Left renal pelvis (tissue), 4 donors: Measurements from ENCODE around the gene MZF1. TPM values are rescaled to one million over a fixed set of nuclear protein-coding genes. Genes with fewer than 3 reads are reported as not detected.
"Not testable (repeated sequence)": the region's sequence is repeated elsewhere in the genome, so short reads cannot be mapped to it uniquely, and the experiment has no call there.

Experiments used
- DNase-seq, 4 donors: peaks; one replicate each; pipeline ENCODE4 v3.0.0-alpha.2; 2013; ENCODE audit warnings: low read depth in 4 of 4, low spot score in 3 of 4
- polyA plus RNA-seq, 4 donors: library from polyadenylated mRNA; unstranded; fragments of 120-200 nt; gene quantifications; one replicate each; pipeline ENCODE4 v1.2.1, GENCODE V29; 2013; ENCODE audit not compliant: insufficient read length in 4 of 4

The MZF1 gene
- polyA plus RNA-seq, result 10 to 100 TPM; 21.8 to 56.7 (median 29.6) TPM

DNA sequence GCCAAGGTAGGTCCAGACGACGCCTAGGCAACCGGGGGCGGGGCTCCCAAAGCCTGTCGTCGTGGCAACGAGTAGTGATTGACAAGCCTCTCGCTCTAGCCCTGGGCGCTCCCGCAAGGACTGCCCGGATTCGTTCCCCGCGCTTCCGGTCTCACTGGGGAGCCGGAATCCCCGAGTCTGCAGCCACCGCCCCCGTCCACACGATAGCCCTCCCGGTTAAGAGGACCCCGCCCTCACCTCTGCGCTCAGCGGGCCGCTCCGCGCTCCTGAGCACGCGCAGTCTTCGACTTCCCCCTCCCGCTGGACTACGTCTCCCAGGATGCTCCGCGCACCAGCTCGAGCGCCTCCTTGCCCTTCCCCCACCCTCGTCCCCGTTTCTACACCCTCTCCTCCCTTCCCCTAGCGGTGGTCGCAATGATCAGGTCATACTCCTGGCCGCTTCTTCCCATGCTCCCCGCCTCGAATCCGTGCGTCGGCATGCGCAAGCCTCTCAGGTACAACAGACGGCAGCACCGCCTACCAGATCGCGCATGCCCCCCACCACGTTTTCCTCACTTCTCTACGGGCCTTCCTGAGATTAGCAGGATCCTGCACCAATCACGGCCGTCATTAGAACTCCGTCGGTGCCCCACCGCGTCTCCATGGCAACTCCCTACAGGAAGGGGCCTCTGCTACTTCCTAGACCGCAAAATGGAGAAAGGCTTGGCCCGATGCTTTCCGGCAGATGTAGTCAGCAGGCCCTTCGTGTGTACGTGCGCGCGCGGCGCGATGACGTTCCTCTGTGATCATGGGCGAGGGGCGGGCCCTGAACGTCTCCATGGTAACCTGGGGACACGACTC lies at the start of gene MZF1:
TSS of gene MZF1 (minus strand) at position 518 of the 840 bp plus-strand sequence. CDS start 1,946 bp downstream, outside the sequence.
- DNase-seq, result peak; percentile 99 to 100 (median 100)

DNA sequence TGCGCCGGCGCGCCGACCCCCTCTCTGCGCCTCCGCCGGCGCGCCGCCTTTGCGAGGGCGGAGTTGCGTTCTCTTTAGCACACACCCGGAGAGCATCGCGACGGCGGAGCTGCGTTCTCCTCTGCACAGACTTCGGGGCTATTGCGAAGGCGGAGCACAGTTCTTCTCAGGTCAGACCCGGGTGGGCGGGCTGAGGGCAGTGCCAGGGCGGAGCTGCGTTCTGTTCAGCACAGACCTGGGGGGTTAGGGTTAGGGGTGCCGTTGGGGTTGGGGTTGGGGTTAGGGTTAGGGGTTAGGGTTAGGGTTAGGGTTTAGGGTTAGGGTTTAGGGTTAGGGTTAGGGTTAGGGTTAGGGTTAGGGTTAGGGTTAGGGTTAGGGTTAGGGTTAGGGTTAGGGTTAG lies 34.1 kb upstream of the MZF1 start:
- DNase-seq, result not testable (repeated sequence)

DNA sequence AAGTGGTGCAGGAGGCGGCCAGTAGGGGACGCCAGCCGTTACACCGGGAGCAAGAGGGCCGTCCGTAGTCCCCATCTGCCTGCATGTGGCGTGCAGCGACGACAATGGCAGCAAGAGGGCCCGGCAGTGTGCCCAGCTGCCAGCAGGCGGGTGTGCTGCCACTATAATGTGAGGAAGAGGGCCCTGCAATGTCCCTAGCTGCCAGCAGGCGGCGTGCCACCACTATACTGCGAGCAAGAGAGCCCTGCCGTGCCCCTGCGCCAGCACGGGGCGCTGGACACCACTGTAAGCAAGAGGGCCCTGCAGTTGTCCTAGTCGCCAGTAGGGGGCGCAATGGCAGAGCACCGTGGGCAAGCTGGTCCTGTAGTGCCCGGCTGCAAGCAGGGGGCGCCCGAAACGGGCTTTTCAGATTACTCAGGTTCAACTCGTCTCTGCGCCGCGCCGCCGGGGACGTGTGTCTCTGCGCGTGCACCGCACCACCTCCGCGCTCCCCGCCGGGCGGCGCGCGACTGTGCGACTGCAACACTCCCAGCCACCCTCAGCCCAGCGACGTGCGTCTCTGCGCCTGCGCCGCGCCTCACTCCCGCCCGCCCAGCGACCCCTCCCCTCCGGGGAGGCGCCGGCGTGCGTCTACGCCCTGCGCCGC lies 33.2 kb upstream of the MZF1 start:
- DNase-seq, result not testable (repeated sequence)

DNA sequence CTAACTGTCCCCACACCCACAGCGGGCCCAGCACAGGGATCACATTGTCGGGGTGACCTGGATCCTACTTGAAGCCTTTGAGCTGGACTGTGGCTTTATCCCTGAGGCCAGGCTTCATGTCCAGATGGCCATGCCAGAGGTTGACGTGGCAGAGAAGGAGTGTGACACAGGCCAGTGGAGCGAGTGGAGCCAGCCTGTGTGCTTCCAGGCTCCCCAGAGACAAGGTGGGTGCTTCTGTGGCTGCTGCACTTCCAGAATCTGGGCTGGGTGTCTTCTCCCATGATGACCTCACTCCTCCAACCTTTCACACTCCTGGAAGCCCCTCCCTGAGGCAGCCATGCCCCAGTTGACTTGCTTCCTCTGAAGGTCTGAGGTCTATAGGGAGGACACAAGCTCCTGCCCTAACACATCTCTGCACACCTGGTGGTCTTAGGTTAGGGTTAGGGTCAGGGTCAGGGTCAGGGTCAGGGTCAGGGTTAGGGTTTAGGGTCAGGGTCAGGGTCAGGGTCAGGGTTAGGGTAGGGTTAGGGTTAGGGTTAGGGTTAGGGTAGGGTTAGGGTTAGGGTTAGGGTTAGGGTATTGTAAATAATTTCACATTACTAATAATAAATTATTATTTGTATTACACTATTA lies 13.1 kb upstream of the MZF1 start:
- no peak for DNase-seq

DNA sequence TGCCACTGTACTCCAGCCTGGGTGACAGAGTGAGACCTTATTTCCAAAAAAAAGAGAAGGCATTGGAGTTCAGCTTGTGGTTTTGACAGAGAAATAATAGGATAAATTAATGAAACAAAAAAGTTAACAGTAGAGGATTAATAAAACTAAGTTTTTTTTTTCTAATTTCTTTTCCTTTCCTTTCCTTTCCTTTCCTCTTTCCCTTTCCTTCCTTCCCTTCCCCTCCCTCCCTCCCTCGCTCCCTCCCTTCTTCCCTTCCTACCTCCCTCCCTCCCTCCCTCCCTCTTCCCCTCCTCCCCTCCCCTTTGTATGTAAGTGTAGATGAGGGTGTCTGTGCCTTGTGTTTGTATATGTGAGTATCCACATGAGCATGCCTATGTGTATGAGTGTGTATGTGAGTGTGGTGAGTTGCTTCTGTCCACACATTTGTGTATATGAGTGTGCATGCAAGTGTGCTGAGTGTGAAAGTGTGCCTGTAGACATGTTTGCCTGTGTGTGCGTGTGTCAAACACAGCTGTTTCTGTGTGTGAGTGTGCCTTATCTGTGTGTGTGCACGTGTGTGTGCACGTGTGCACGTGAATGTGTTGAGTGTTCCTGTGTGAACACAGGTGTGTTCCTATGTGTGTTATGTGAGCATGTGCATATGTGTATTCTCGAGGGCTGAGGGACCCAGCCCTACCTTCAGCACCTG lies 12.5 kb upstream of the MZF1 start:
- DNase-seq, result no peak

DNA sequence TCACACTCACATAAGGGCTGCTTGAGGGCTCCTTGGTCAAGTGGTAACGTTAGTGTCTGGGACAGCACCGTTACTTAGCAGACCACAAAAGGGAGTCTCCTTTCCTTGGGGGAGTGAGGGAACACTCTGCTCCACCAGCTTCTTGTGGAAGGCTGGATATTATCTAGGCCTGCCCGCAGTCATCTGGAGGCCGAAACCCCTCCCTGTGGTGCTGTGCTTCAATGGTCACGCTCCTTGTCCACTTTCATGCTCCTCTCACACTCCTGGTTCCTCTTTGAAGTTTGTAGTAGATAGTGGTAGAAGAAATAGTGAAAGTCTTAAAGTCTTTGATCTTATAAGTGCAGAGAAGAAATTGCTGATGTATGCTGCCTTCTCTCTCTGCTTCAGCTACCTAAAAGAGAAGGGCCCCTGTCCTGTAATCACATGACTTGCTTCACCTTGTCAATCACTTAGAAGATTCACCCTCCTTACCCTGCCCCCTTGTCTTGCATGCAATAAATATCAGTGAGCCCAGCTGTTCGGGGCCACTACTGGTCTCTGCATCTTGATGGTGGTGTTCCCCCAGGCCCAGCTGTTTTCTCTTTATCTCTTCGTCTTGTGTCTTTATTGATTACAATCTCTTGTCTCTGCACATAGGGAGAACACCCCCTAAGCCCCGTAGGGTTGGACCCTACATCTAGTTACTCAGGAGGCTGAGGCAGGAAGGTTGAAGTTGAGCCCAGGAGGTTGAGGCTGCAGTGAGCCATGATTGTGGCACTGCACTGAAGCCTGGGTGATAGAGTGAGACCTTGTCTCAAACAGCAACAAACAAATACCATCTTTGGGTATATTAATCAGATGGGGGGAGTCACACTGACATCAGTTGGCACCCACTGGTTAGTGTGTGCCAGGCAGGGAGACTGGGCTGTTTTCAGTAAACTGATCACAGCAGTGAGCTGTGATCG lies 11.6 kb upstream of the MZF1 start:
- DNase-seq, result no peak

DNA sequence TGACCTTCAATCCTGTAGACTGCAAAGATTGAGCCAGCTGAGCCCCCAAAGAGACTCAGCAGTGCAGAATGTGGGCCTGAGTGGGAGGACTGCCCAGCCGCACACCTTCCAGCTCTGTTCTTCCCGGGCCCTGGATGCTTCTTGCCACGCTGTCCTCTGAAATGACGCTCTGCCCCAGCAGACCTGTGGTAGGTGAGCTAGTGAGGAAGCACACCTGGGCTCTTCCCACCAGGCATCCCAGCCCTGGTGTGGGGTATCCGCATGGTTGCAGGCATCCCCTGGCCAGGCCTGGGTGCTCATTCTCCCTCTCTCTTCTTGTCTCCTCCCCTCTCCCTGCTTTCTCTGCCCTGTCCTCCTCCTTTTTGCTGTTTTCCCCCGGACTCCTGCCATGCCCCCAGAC lies 9.8 kb upstream of the MZF1 start:
- no peak for DNase-seq

DNA sequence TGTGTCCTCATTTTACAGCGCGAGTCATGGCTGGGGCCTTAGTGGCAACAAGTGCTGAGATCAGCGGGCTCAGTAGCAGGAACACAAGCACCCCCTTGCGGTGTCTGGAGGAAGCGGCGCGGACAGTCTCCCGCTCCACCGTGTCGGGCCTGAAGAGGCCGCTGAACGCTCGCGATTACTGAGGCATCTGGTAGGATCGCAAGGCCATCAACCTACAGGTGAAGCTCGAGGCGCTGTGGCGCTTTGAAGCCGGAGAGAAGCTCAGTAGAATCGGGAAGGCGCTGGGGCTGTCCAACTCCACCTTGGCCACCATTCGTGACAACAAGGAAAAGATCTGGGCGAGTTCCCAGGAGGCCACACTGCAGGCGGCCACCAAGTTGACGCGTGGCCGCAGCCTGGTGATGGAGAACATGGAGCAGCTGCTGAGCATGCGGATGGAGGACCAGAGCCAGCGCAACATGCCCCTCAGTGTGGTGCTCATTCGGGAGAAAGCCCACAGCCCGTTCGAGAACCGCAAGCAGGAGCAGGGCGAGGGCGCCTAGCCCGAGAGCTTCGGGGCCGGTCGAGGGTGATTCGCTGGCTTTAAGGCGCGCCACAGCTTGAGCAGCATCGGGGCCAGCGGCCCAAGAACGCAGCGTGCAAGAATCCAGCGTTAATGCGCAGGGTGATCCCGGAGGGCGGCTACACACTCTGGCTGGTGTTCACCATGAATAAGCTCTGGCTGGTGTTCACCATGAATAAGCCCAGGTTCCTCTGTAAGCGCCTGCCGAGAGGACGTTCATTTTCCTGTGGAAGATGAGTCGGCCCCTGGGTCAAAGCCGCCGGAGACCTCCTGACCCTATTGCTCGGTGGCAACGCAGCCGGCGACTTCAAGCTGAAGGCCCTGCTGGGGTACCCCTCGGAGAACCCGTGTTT lies 8.3 kb upstream of the MZF1 start:
- DNase-seq, result peak in 2 of 4 donors; percentile 69 to 75

DNA sequence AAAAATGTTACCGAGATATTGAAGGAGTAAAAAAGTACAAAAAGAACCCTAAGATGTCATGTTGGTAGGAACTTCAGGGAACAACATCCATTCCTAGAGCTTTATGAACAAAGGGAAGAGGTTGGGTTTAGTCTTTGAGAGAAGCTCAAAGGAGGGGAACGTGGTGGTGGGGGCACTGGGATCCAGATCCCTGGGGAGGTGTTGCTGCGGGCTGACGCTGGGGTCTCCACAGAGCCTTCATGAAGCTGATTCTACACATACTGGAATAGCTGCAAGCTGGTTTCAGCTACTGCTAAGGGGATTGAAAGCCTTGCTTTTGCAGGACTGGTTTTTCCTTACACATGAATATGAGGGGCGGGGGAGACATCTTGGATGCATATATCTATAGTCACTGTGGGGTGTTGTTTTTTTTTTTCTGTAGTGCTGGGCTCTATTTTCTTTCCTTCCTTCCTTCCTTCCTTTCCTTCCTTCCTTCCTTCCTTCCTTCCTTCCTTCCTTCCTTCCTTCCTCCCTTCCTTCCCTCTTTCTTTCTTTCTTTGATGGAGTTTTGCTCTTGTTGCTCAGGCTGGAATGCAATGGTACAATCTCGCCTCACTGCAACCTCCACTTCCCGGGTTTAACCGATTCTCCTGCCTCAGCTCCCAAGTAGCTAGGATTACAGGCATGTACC lies 6.5 kb upstream of the MZF1 start:
- DNase-seq, result no peak

DNA sequence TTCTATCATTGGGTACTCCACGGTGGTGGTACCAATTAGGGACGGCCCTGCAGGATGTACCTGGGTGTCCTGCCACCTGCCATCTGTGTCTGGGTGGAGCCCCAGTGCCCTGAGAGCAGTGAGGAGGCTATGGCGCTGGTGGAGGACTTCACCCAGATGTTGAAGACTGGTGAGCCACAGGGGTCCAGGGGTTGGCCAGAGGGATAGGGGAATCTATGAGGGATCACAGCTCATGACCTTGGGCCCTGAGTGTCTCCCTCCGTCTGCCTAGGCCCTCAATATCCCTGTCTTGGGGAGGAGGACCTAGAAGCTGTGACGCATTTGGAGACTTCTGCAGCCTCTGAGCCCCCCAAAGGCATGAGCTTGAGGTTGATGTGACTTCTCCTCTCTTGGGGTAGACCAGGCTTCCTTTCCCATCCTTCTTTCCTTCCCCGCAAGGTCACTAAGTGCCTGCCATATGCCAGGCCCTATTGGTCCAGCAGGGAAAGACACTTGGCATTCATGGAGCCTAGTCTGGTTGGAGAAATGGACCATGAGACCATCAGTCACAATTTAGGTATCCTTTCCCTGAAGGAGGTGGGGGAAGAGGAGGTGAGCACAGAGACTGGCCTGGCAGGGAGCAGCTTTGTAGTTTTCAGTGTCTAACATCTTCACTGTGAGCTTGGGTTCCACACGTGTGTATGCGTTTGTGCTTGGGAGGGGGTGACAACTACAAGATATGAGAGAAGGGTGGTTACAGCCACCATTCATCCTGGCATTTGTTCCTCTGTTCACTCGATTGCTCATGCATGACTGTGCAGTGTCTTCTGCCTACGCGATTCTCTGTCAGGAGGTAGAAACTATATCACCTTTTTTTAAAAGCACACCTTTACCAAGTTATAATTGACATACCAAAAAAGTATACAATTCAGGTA lies 5.1 kb upstream of the MZF1 start:
- DNase-seq, result no peak

DNA sequence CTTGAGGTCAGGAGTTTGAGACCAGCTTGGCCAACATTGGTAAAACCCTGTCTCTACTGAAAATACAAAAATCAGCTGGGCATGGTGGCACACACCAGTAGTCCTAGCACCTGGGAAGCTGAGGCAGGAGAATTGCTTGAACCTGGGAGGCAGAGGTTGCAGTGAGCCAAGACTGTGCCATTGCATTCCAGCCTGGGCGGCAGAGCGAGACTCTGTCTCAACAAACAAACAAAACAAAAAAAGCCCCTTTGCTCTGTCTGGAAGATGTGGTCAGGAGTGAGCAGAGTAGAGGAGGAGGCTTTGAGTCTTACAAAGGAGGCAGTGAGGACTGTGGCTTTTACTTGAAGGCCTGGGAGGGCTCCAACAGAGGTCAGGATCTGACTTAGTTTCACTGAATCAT lies 4.4 kb upstream of the MZF1 start:
- not testable (repeated sequence) for DNase-seq

DNA sequence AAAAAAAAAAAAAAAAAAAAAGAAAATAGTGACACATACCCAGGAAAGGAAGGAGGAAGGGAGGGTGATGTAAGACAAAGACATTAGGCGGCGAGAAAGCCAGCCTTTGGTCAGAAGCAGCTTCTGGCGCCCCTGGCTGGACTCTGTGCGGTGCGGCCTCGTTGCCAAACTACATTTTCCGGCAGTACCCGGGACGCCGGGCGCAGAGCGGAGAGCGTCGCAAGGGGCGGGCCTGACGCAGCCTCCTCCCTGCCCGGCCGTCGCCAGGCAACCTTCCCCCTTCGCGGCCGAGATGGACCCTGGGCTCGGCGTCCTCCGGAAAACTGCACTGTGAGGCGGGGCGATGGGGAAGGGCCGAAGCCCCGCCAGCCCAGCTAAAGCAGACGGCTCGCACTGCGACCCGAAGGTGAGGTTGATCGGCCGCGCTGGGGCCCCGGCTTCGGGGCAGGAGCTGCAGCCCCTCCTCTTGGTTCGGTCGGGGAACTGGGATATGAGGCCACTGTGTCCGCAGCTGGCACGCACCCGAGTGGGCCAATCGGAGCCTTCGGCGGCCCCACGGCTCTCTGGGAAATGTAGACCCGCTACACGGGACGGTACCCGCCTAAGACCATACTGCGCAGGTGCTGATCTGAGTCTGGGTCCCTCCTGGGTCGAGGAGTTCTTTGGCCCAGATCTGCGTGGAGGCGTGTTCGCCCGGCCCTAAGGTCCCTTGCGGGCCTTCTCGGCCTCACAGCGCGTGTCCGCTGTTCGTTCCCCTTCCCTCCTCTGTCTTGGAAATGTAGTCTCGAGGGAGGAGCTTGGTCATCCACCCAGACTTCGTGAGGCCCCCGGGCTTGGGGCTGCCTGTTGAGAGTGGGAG lies 2.3 kb upstream of the MZF1 start:
- DNase-seq, result peak; percentile 83 to 88 (median 87)

DNA sequence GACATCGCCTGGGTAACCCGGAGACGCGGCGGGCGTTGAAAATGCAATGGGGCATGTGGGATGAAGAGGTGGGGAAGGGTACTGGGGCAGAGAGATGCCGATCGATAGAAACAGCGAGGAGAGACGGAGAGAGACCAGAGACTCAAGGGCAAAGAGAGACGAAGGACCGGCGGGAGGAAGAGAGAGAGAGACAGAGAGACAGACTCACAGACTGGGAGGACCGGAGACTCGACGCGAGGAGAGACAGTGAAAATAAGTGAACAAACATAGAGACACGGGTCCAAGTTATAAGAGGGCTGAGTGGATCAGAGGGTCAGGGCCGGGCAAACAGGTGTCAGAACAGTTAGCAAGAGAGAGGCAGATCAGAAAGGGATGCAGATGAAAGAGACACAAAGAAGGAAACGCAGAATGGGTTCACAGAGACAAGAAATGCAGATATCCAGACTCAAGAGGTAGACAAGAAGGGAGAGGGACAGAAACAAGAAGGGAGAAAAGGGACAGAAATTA lies 576 bp upstream of the MZF1 start:
- DNase-seq, result no peak

DNA sequence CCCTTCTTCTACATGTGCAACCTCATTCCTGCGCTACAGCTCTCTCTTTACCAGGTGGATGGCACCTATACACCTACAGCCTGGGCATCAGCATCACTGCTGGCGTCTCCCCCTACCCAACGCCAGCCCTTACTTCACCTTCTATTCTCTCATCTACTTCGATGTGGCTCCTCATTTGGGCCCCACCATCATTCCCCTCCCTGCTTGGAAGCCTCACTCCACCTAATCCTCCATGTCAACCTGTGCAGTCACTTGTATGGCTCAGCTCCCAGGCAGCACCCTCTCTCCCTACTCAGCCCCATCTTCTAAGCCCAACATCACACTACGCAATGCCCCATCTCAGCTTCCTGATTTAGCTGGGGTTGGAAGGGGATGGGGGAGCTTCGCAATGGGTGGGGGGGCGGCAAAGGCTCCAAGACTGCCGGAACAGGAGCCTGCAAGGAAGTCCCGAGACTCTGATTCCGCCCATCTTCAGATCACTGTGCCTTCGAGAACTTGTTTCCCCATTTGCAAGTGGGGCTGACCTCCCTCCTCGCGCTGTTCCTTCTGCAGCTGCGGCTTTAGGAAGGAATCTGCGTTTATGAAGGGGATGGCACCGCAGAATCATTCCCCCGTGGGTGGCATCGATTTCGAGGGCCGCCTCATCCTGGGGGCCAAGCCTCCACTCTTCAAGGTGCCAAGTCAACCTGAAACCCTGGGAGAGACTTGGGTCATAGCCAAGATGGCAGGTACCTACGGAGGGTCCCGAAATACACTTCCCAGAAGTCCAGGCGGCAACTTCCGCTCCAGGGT lies 913 bp downstream of the MZF1 start:
- no peak for DNase-seq

DNA sequence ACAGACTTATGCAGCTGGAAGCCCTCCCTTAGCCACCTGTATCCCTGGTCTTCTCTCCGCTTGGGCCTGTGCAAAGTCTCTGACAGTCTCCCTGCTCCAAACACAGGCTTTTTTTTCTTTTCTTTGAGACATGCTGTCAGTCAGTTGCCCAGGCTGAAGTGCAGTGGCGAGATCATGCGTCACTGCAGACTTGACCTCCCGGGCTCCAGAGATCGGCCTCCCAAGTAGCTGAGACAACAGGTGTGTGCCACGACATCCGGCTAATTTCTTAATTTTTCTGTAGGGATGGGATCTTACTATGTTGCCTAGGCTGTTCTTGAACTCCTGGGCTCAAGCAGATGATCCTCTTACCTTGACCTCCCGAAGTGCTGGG lies 1.6 kb downstream of the MZF1 start:
- no peak for DNase-seq
